ENCODE results near the gene LRRC7. TPM values are rescaled to one million over a fixed set of nuclear protein-coding genes. Genes with fewer than 3 reads are reported as not detected.

Gene LRRC7
- total and polyA plus RNA-seq, 3 experiments from 2014 or later = not detected

DNA sequence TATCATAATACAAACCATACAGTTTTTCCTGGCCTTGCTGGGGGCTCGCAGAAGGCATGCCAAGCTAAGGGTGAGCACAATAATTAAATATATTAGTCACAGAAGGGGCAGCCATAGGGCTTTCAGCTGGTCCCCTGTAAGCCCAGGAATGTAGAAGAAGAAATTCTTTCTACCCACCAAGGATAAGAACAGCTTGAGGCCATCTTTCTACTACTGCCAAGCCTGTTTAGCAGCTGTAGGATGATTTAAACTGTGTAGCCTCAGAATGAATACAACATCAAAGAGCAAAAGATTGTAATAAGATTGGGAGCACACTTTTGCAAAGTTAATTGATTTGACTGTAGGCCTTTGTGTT lies 171.5 kb downstream of the LRRC7 start:
- Mint-ChIP-seq H3K4me1 (no peaks in the 10 kb centered on the region), H3K27me3 (no peaks in the 10 kb centered on the region), H3K36me3 (no peaks in the 10 kb centered on the region), H3K4me3 (no peak overlapping the region), H3K9me3 (peaks cover 0 to 3% (median 0%) of the 10 kb centered on the region in 5 donors), H3K27ac (no peak overlapping the region)
- Histone ChIP-seq H3K4me3 (ENCODE audit: low read length) (no peak overlapping the region), H3K36me3 (ENCODE audit: insufficient read depth, low read length) (no peaks in the 10 kb centered on the region), H3K27ac (ENCODE audit: low read depth, low read length) (no peak overlapping the region), H3K27me3 (ENCODE audit: insufficient read depth, low read length, poor library complexity, severe bottlenecking) (no peaks in the 10 kb centered on the region), H3K4me1 (ENCODE audit: insufficient read depth, low read length) (no peaks in the 10 kb centered on the region), H3K9me3 (ENCODE audit: low read length) (no peaks in the 10 kb centered on the region)
- DNase-seq = no peak
- POLR2A ChIA-PET = no interaction called here
- CTCF ChIA-PET = no interaction called here

GRCh38 chr1:69743146-69743545 lies 175.4 kb downstream of the LRRC7 start:
- no peaks in the 10 kb centered on the region for H3K36me3 ChIP-seq (ENCODE audit: insufficient read depth, low read length)
- Mint-ChIP-seq H3K27ac (no peak overlapping the region), H3K4me3 (no peak overlapping the region), H3K9me3 (peaks cover 0 to 5% (median 4%) of the 10 kb centered on the region in 5 donors), H3K36me3 (no peaks in the 10 kb centered on the region), H3K4me1 (no peaks in the 10 kb centered on the region), H3K27me3 (no peaks in the 10 kb centered on the region)
- no peaks in the 10 kb centered on the region for H3K9me3 ChIP-seq (ENCODE audit: low read length)
- H3K27ac ChIP-seq (ENCODE audit: low read depth, low read length) = no peak overlapping the region
- H3K4me1 ChIP-seq (ENCODE audit: insufficient read depth, low read length) = no peaks in the 10 kb centered on the region
- DNase-seq = no peak
- CTCF ChIA-PET = no interaction called here
- no peak overlapping the region for H3K4me3 ChIP-seq (ENCODE audit: low read length)
- H3K27me3 ChIP-seq (ENCODE audit: insufficient read depth, low read length, poor library complexity, severe bottlenecking) = no peaks in the 10 kb centered on the region
- POLR2A ChIA-PET = no interaction called here

GRCh38 chr1:69744381-69744780 lies 176.7 kb downstream of the LRRC7 start:
- Mint-ChIP-seq H3K4me1 (no peaks in the 10 kb centered on the region), H3K4me3 (no peak overlapping the region)

GRCh38 chr1:69747207-69747606 lies 179.5 kb downstream of the LRRC7 start:
- Histone ChIP-seq H3K4me3 (ENCODE audit: low read length) (no peak overlapping the region), H3K9me3 (ENCODE audit: low read length) (no peaks in the 10 kb centered on the region), H3K27me3 (ENCODE audit: insufficient read depth, low read length, poor library complexity, severe bottlenecking) (no peaks in the 10 kb centered on the region), H3K36me3 (ENCODE audit: insufficient read depth, low read length) (no peaks in the 10 kb centered on the region), H3K27ac (ENCODE audit: low read depth, low read length) (no peak overlapping the region), H3K4me1 (ENCODE audit: insufficient read depth, low read length) (no peaks in the 10 kb centered on the region)
- H3K9me3 Mint-ChIP-seq = peaks cover 0 to 13% (median 3%) of the 10 kb centered on the region in 5 donors
- POLR2A ChIA-PET = no interaction called here
- no peaks in the 10 kb centered on the region for H3K4me1 Mint-ChIP-seq
- no peaks in the 10 kb centered on the region for H3K27me3 Mint-ChIP-seq
- DNase-seq = no peak
- no peak overlapping the region for H3K27ac Mint-ChIP-seq
- no peak overlapping the region for H3K4me3 Mint-ChIP-seq
- no peaks in the 10 kb centered on the region for H3K36me3 Mint-ChIP-seq
- CTCF ChIA-PET = no interaction called here

More at GRCh38 chr1:69744381-69744780, 176.7 kb downstream of the LRRC7 start:
- no peaks in the 10 kb centered on the region for H3K27me3 Mint-ChIP-seq
- H3K36me3 ChIP-seq (ENCODE audit: insufficient read depth, low read length) = no peaks in the 10 kb centered on the region
- DNase-seq = no peak
- H3K36me3 Mint-ChIP-seq = no peaks in the 10 kb centered on the region
- H3K4me3 ChIP-seq (ENCODE audit: low read length) = no peak overlapping the region
- ChIA-PET CTCF (no interaction called here), POLR2A (no interaction called here)
- H3K27ac Mint-ChIP-seq = no peak overlapping the region
- H3K27me3 ChIP-seq (ENCODE audit: insufficient read depth, low read length, poor library complexity, severe bottlenecking) = no peaks in the 10 kb centered on the region
- H3K27ac ChIP-seq (ENCODE audit: low read depth, low read length) = no peak overlapping the region
- peaks cover 0 to 10% (median 5%) of the 10 kb centered on the region in 5 donors for H3K9me3 Mint-ChIP-seq
- no peaks in the 10 kb centered on the region for H3K9me3 ChIP-seq (ENCODE audit: low read length)
- no peaks in the 10 kb centered on the region for H3K4me1 ChIP-seq (ENCODE audit: insufficient read depth, low read length)

- no peak overlapping the region for H3K27ac ChIP-seq (ENCODE audit: low read depth, low read length)
- H3K4me1 ChIP-seq (ENCODE audit: insufficient read depth, low read length) = no peaks in the 10 kb centered on the region
- H3K4me1 Mint-ChIP-seq = no peaks in the 10 kb centered on the region
- H3K9me3 ChIP-seq (ENCODE audit: low read length) = no peaks in the 10 kb centered on the region
- no peaks in the 10 kb centered on the region for H3K36me3 Mint-ChIP-seq
- H3K27me3 ChIP-seq (ENCODE audit: insufficient read depth, low read length, poor library complexity, severe bottlenecking) = no peaks in the 10 kb centered on the region
- no peak overlapping the region for H3K4me3 ChIP-seq (ENCODE audit: low read length)
- H3K27ac Mint-ChIP-seq = no peak overlapping the region
- no peak for DNase-seq
- peaks cover 2 to 14% (median 6%) of the 10 kb centered on the region in 5 donors for H3K9me3 Mint-ChIP-seq
- ChIA-PET POLR2A (no interaction called here), CTCF (no interaction called here)
- H3K27me3 Mint-ChIP-seq = no peaks in the 10 kb centered on the region
- no peaks in the 10 kb centered on the region for H3K36me3 ChIP-seq (ENCODE audit: insufficient read depth, low read length)
- no peak overlapping the region for H3K4me3 Mint-ChIP-seq
Observed at GRCh38 chr1:69750638-69751037, 182.9 kb downstream of the LRRC7 start.

- no peak for DNase-seq
- Mint-ChIP-seq H3K27ac (no peak overlapping the region), H3K4me3 (no peak overlapping the region), H3K9me3 (peaks cover 0 to 13% (median 8%) of the 10 kb centered on the region in 5 donors), H3K4me1 (no peaks in the 10 kb centered on the region), H3K27me3 (no peaks in the 10 kb centered on the region), H3K36me3 (no peaks in the 10 kb centered on the region)
- ChIA-PET CTCF (no interaction called here), POLR2A (no interaction called here)
- Histone ChIP-seq H3K27ac (ENCODE audit: low read depth, low read length) (no peak overlapping the region), H3K9me3 (ENCODE audit: low read length) (no peaks in the 10 kb centered on the region), H3K4me3 (ENCODE audit: low read length) (no peak overlapping the region), H3K36me3 (ENCODE audit: insufficient read depth, low read length) (no peaks in the 10 kb centered on the region), H3K4me1 (ENCODE audit: insufficient read depth, low read length) (no peaks in the 10 kb centered on the region), H3K27me3 (ENCODE audit: insufficient read depth, low read length, poor library complexity, severe bottlenecking) (no peaks in the 10 kb centered on the region)
Observed at GRCh38 chr1:69752831-69753230, 185.1 kb downstream of the LRRC7 start.

DNA sequence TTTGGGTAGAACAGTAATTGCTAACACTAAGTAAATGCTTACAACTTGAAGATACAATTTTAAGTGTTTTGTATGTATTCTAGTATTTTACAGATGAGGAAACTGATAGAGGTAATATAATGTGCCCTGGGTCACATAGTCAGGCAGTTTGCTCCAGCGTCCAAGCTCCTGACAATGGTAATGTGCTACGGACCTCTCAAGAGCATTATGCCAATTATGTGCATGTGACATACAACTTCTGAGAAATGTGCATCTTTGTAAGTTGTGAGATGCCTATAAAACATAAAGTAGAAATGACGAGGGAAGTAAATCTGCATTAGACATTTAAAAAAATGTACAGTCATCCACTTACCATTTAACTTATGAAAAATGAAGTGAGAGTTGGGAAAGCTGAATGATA lies 186.8 kb downstream of the LRRC7 start:
- H3K4me1 Mint-ChIP-seq = no peaks in the 10 kb centered on the region
- H3K9me3 Mint-ChIP-seq = peaks cover 0 to 10% (median 6%) of the 10 kb centered on the region in 5 donors
- H3K27me3 Mint-ChIP-seq = no peaks in the 10 kb centered on the region
- ChIA-PET POLR2A (no interaction called here), CTCF (no interaction called here)
- no peak for DNase-seq
- H3K9me3 ChIP-seq (ENCODE audit: low read length) = no peaks in the 10 kb centered on the region
- no peak overlapping the region for H3K27ac Mint-ChIP-seq
- no peaks in the 10 kb centered on the region for H3K36me3 ChIP-seq (ENCODE audit: insufficient read depth, low read length)
- no peaks in the 10 kb centered on the region for H3K4me1 ChIP-seq (ENCODE audit: insufficient read depth, low read length)
- no peaks in the 10 kb centered on the region for H3K36me3 Mint-ChIP-seq
- no peak overlapping the region for H3K4me3 Mint-ChIP-seq
- no peak overlapping the region for H3K27ac ChIP-seq (ENCODE audit: low read depth, low read length)
- no peak overlapping the region for H3K4me3 ChIP-seq (ENCODE audit: low read length)
- no peaks in the 10 kb centered on the region for H3K27me3 ChIP-seq (ENCODE audit: insufficient read depth, low read length, poor library complexity, severe bottlenecking)

- no peaks in the 10 kb centered on the region for H3K27me3 ChIP-seq (ENCODE audit: insufficient read depth, low read length, poor library complexity, severe bottlenecking)
- ChIA-PET CTCF (no interaction called here), POLR2A (no interaction called here)
- no peaks in the 10 kb centered on the region for H3K4me1 ChIP-seq (ENCODE audit: insufficient read depth, low read length)
- H3K36me3 ChIP-seq (ENCODE audit: insufficient read depth, low read length) = no peaks in the 10 kb centered on the region
- Mint-ChIP-seq H3K9me3 (peaks cover 0 to 10% (median 5%) of the 10 kb centered on the region in 5 donors), H3K4me1 (no peaks in the 10 kb centered on the region), H3K36me3 (no peaks in the 10 kb centered on the region), H3K27ac (no peak overlapping the region), H3K27me3 (no peaks in the 10 kb centered on the region), H3K4me3 (no peak overlapping the region)
- H3K27ac ChIP-seq (ENCODE audit: low read depth, low read length) = no peak overlapping the region
- DNase-seq = no peak
- no peak overlapping the region for H3K4me3 ChIP-seq (ENCODE audit: low read length)
- no peaks in the 10 kb centered on the region for H3K9me3 ChIP-seq (ENCODE audit: low read length)
Observed at GRCh38 chr1:69755647-69756046, 187.9 kb downstream of the LRRC7 start.

GRCh38 chr1:69765951-69766350 lies 198.2 kb downstream of the LRRC7 start:
- CTCF ChIA-PET = no interaction called here
- H3K4me3 Mint-ChIP-seq = no peak overlapping the region
- POLR2A ChIA-PET = no interaction called here

More at GRCh38 chr1:69765951-69766350, 198.2 kb downstream of the LRRC7 start:
- Histone ChIP-seq H3K4me1 (ENCODE audit: insufficient read depth, low read length) (no peaks in the 10 kb centered on the region), H3K36me3 (ENCODE audit: insufficient read depth, low read length) (no peaks in the 10 kb centered on the region), H3K4me3 (ENCODE audit: low read length) (no peak overlapping the region), H3K27ac (ENCODE audit: low read depth, low read length) (no peak overlapping the region), H3K9me3 (ENCODE audit: low read length) (no peaks in the 10 kb centered on the region), H3K27me3 (ENCODE audit: insufficient read depth, low read length, poor library complexity, severe bottlenecking) (no peaks in the 10 kb centered on the region)
- Mint-ChIP-seq H3K27me3 (no peaks in the 10 kb centered on the region), H3K36me3 (no peaks in the 10 kb centered on the region), H3K9me3 (peaks cover under 1 to 18% (median 7%) of the 10 kb centered on the region in 5 donors), H3K27ac (no peak overlapping the region), H3K4me1 (no peaks in the 10 kb centered on the region)
- no peak for DNase-seq

All from CD8-positive, alpha-beta memory T cell (primary cell).